ENCODE measurements around the gene LMNB1. TPM values are rescaled to one million over a fixed set of nuclear protein-coding genes. Genes with fewer than 3 reads are reported as not detected.

LMNB1 gene
- total RNA-seq, 1 experiment from 2014 or later: 211 TPM

DNA sequence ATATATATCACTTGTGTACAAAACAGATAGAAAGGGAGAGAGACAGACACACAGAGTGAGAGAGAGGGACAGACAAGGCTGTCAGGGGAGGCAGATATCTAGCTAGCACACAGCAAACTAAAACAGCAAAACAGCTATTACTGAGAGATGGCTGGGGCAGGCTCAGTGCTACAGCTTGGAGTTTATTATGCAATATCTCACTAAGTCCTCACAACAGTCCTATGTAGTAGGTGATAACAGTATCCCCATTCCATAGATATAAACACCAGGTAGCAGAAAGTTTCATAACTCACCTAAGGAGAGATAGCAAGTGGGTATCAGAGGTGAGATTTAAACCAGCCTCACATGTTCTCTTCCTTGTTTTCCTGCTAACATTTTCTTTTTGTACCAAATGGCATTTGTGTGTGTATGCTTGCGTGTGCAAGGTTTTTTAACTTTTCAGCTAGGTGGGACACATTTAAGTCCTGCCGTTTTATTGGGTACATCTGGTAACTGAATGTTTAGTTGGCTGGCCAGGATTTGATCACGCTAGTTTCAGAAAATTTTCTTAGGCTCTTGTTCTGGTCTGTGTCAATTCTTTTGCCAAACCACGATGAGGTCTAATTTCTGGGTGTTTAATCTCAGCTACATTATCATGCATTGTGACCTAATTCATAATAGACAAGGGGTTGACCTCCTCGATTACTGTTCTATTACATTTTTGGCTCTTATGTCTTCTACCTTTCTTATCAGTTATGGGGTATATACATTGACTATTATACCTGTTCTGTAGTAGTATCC, 105.1 kb downstream of the LMNB1 start:
- H3K4me1 Mint-ChIP-seq: peaks cover 0 to 5% of the 10 kb centered on the region in 2 experiments; a peak in 2 of 4 replicates
- no peaks in the 10 kb centered on the region for H3K27me3 Mint-ChIP-seq (ENCODE audit: low read depth)
- no peak overlapping the region for H3K14ac ChIP-seq (ENCODE audit: insufficient read depth, low read length)
- no peak overlapping the region for H3K4me3 Mint-ChIP-seq
- no peak overlapping the region for H2AK5ac ChIP-seq (ENCODE audit: insufficient read length, low read length)
- H3K9me3 ChIP-seq (ENCODE audit: control insufficient read depth, low read depth, low read length): no peaks in the 10 kb centered on the region
- H3K56ac ChIP-seq (ENCODE audit: insufficient read length, low read depth, low read length): no peak overlapping the region
- H3K36me3 Mint-ChIP-seq (ENCODE audit: insufficient read depth in 1 of 3, low read depth in 3 of 3): peaks cover 0 to 3% (median 0%) of the 10 kb centered on the region in 3 experiments; a peak in 1 of 7 replicates
- no peak overlapping the region for H2BK120ac ChIP-seq (ENCODE audit: low read depth, low read length, poor library complexity, severe bottlenecking)
- H3K4ac ChIP-seq (ENCODE audit: low read depth, low read length): no peak overlapping the region
- H3T11ph ChIP-seq (ENCODE audit: low read length): no peak overlapping the region
- H2BK20ac ChIP-seq (ENCODE audit: low read depth, low read length, poor library complexity, severe bottlenecking): no peak overlapping the region
- no peak overlapping the region for H3K18ac ChIP-seq (ENCODE audit: insufficient read length, low read depth, low read length)
- no peaks in the 10 kb centered on the region for H3K79me2 ChIP-seq (ENCODE audit: insufficient read depth, low read length)
- WGBS (ENCODE audit: extremely low coverage, insufficient read length, low lambda C conversion rate): no CpG with 5 or more reads among the region's 5 CpGs
- H3K9me3 Mint-ChIP-seq: no peaks in the 10 kb centered on the region
- H4K8ac ChIP-seq (replicated peaks; ENCODE audit: insufficient read length, low read depth, low read length): no peak overlapping the region
- H3K4me1 ChIP-seq (ENCODE audit: insufficient read depth, low read length): no peaks in the 10 kb centered on the region; the same call in 1 of the 2 replicates
- H4K20me1 ChIP-seq (ENCODE audit: control insufficient read depth, insufficient read depth, insufficient read length): no peaks in the 10 kb centered on the region
- no peak overlapping the region for H2BK15ac ChIP-seq (ENCODE audit: low read depth, low read length)
- no peak overlapping the region for H3K23ac ChIP-seq (ENCODE audit: insufficient read length, low read depth, low read length)
- H3K27ac Mint-ChIP-seq: no peak overlapping the region
- no peaks in the 10 kb centered on the region for H3K79me1 ChIP-seq (ENCODE audit: insufficient read depth, low read depth, low read length, poor library complexity, severe bottlenecking)
- no peak overlapping the region for H2BK12ac ChIP-seq (ENCODE audit: insufficient read length, low read depth, low read length)
- H3K4me2 ChIP-seq (ENCODE audit: insufficient read depth, insufficient read length, low read length): no peak overlapping the region
- H3K27me3 ChIP-seq (ENCODE audit: insufficient read depth, low read length): no peaks in the 10 kb centered on the region
- TF ChIP-seq, protein P1, sequence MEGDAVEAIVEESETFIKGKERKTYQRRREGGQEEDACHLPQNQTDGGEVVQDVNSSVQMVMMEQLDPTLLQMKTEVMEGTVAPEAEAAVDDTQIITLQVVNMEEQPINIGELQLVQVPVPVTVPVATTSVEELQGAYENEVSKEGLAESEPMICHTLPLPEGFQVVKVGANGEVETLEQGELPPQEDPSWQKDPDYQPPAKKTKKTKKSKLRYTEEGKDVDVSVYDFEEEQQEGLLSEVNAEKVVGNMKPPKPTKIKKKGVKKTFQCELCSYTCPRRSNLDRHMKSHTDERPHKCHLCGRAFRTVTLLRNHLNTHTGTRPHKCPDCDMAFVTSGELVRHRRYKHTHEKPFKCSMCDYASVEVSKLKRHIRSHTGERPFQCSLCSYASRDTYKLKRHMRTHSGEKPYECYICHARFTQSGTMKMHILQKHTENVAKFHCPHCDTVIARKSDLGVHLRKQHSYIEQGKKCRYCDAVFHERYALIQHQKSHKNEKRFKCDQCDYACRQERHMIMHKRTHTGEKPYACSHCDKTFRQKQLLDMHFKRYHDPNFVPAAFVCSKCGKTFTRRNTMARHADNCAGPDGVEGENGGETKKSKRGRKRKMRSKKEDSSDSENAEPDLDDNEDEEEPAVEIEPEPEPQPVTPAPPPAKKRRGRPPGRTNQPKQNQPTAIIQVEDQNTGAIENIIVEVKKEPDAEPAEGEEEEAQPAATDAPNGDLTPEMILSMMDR (conservative IDR thresholded peaks at IDR 0.05): no peak
- no peak overlapping the region for H2AFZ ChIP-seq (ENCODE audit: low read length)
- no peak overlapping the region for H3K27ac ChIP-seq (ENCODE audit: insufficient read length, low read depth, low read length)
- no peak overlapping the region for H4K91ac ChIP-seq (ENCODE audit: insufficient read length, low read depth, low read length)
- no peak overlapping the region for H4K5ac ChIP-seq (ENCODE audit: insufficient read length, low read depth, low read length)
- no peak overlapping the region for H2BK5ac ChIP-seq (ENCODE audit: insufficient read length, low read length)
- no peak for DNase-seq
- H3K23me2 ChIP-seq (ENCODE audit: insufficient read length, low read depth, low read length, poor library complexity, severe bottlenecking): no peaks in the 10 kb centered on the region
- H3K9ac ChIP-seq (ENCODE audit: extremely low read depth, insufficient read length, low read length): no peak overlapping the region

All from H9 (cell line).